ENCODE results near the gene TAS1R3. TPM values are rescaled to one million over a fixed set of nuclear protein-coding genes. Genes with fewer than 3 reads are reported as not detected.

TAS1R3 gene
- 0.89 and 1.6 TPM in 2 replicates for total RNA-seq (2014; rRNA removed; shearing (Covaris generic))

- no peak for DNase-seq (ENCODE audit: low spot score)
Observed at GRCh38 chr1:1331068-1331965, at the start of gene TAS1R3. TSS of gene TAS1R3 (plus strand) at chr1:1331280. CDS start at chr1:1331346, 66 bp downstream.

- DNase-seq (ENCODE audit: low spot score): peak; percentile 58
Observed at GRCh38 chr1:1281533-1282321, 49.4 kb upstream of the TAS1R3 start.

DNA sequence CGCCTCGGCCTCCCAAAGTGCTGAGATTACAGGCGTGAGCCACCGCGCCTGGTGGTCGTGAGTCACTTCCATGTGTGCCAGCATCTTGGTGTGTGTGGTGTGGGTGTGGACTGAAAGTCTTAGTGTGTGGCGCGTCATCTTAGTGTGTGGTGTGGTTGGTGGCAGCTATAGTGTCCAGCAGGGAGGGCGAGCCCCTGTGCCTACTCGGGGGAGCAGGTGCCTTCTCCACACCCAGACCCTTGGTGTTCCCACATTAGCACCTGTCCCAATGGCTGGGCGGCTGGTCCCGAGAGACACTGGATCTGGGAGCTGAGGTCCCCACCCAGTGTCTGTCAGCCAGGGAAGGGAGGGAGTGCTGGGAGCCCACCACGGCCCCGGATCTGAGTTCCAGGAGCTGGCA lies 48.1 kb upstream of the TAS1R3 start:
- DNase-seq (ENCODE audit: low spot score): no peak

- DNase-seq (ENCODE audit: low spot score): no peak
Observed at GRCh38 chr1:1283821-1284220, 47.3 kb upstream of the TAS1R3 start.

DNA sequence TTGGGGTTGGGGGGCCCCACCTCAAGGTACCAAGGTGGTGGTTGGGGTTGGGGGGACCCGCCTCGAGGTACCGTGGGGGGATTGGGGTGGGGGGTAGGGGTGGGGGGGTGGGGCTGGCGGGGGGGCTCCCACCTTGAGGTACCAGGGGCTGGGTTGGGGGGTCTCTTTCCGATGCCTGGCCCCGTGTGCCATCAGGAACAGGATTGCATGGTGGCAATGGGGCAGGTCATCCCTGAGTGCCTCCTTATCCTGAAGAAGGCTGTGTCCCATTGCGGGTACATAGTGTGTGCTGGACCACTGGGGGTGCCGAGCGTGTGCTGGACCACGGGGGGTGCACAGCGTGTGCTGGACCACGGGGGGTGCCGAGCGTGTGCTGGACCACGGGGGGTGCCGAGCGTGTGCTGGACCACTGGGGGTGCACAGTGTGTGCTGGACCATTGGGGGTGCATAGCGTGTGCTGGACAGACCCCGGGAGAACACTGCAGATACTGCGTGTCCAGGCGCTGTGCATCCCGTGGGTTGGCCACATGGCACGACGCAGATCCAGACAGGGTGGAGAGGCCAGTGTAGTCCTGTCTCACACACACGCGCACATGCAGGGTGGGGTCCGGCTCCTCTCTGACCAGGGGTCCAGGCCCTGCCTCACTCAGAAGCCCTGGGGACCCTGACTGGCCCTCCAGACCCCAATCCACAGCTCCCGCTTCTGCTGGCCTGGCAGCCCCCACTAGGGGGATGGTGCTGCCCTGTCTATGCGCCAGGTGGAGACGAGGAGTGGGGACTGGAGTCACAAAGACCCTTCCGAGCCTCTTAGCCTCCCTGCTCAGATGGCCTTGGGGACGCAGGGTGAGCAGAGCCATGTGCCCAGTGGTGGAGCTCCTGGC lies 46.6 kb upstream of the TAS1R3 start:
- no peak for DNase-seq (ENCODE audit: low spot score)

DNA sequence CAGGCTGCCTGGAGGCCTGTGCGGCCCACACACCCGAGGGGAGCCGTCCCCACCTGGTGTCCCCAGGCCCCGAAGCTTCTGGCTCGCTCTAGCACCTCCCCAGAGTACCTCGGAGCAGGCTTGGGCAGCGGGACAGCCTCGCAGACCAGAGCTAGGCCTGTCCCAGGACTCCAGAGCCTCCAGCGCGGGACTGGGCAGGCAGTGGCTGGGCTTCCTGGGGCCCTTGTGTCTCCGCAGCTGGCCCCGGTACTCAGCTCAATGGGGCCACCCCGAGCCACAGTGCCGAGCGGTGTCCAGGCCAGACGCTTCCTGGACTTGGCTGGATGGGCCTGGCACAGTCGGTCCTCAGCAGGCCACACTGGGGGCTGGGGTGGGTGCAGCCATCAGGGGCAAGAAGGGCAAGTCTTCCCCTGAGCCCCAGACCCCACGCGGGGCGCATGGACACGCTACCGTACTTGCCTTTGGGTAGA lies 45.9 kb upstream of the TAS1R3 start:
- DNase-seq (ENCODE audit: low spot score): no peak

DNA sequence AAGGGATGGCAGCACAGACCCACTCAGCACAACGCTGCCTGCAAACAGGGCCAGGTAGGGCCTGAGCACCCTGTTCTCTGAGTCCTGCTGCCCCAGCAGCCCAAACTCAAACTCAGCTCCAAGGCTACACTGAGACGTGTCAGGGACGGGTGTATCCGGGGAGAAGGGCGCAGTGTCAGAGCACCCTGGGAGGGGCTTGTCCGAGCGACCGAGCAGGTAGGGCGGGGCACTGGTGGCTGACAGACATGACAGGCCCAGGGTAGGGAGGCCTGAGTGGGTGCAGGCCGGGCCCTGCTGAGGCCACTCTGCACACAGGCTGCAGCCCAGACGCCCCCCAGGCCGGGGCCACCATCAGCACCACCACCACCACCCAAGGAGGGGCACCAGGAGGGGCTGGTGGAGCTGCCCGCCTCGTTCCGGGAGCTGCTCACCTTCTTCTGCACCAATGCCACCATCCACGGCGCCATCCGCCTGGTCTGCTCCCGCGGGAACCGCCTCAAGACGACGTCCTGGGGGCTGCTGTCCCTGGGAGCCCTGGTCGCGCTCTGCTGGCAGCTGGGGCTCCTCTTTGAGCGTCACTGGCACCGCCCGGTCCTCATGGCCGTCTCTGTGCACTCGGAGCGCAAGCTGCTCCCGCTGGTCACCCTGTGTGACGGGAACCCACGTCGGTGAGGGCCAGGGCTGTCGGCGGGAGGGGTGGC lies 45.3 kb upstream of the TAS1R3 start:
- no peak for DNase-seq (ENCODE audit: low spot score)

DNA sequence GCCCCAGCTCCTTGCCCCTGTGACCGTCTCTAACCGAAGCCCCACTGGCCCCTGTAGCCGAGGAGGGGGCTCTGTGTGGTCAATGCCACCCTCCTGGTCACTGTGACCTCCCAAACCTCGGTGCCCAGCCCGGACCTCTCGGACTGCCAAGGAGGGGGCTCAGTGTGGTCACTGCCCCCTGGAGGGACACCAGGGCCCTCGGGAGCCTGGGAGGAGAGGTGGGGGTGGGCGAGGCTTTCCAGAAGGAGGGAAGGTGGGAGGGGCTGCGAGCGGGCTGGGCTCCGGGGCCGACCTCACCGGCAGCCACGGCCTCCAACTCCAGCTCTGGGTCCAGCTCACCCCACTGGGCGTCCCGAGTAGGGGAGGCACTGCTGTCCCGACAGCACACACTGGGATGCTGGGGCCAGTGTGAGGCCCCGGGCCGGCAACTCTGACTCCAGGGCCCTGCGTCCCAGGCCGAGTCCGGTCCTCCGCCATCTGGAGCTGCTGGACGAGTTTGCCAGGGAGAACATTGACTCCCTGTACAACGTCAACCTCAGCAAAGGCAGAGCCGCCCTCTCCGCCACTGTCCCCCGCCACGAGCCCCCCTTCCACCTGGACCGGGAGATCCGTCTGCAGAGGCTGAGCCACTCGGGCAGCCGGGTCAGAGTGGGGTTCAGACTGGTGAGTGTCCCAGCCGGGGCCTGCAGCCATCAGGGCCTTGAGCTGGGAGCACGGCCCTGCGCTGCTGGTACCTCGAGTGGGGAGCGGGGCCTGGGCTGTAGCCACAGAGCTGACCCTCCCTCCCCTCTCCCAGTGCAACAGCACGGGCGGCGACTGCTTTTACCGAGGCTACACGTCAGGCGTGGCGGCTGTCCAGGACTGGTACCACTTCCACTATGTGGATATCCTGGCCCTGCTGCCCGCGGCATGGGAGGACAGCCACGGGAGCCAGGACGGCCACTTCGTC lies 44.5 kb upstream of the TAS1R3 start:
- DNase-seq (ENCODE audit: low spot score): no peak

DNA sequence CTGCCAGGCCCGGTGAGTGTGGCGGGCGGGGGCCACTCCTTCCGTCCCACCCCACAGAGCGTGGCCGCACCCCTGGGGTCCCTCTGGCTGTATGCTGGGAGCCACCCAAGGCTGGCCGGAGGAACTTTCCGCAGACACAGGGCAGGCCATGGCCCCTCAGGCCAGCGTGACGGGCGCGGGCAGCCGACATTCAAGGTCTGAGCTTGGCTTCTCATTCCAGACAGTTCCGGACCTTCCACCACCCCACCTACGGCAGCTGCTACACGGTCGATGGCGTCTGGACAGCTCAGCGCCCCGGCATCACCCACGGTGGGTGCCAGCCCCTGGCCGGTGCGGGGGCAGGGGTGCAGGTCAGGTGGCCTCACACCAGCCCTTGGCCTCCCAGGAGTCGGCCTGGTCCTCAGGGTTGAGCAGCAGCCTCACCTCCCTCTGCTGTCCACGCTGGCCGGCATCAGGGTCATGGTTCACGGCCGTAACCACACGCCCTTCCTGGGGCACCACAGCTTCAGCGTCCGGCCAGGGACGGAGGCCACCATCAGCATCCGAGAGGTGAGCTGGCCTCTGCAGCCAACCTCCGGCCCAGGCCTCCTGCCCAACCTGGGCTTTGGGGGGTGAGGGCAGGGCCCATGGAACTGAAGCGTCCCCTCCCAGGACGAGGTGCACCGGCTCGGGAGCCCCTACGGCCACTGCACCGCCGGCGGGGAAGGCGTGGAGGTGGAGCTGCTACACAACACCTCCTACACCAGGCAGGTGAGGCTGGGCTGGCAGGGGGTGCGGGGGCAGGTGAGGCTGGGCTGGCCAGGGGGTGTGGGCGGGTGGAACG lies 43.6 kb upstream of the TAS1R3 start:
- DNase-seq (ENCODE audit: low spot score): no peak

DNA sequence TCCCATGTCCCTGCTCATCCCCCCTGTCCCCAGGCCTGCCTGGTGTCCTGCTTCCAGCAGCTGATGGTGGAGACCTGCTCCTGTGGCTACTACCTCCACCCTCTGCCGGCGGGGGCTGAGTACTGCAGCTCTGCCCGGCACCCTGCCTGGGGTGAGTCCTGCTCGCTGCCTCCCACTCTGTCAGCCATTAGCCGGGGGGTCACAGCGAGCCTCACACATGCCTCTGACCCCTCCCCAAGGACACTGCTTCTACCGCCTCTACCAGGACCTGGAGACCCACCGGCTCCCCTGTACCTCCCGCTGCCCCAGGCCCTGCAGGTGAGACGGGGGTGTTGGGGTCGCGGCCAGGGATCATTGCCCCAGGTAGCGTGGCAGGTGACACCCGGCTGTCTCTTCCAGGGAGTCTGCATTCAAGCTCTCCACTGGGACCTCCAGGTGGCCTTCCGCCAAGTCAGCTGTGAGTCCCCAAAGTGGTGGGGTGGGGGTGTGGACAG lies 40.8 kb upstream of the TAS1R3 start:
- DNase-seq (ENCODE audit: low spot score): peak; percentile 77

DNA sequence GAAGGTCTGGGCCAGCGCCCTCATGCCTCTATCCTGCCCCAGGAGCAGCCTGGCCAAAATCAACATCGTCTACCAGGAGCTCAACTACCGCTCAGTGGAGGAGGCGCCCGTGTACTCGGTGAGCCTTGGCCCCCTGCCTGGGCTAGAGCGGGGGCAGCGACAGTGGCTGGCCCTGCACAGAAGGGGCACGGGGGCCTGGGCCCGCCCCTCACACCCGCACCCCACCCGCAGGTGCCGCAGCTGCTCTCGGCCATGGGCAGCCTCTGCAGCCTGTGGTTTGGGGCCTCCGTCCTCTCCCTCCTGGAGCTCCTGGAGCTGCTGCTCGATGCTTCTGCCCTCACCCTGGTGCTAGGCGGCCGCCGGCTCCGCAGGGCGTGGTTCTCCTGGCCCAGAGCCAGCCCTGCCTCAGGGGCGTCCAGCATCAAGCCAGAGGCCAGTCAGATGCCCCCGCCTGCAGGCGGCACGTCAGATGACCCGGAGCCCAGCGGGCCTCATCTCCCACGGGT lies 40.0 kb upstream of the TAS1R3 start:
- peak; percentile 31 for DNase-seq (ENCODE audit: low spot score)

DNA sequence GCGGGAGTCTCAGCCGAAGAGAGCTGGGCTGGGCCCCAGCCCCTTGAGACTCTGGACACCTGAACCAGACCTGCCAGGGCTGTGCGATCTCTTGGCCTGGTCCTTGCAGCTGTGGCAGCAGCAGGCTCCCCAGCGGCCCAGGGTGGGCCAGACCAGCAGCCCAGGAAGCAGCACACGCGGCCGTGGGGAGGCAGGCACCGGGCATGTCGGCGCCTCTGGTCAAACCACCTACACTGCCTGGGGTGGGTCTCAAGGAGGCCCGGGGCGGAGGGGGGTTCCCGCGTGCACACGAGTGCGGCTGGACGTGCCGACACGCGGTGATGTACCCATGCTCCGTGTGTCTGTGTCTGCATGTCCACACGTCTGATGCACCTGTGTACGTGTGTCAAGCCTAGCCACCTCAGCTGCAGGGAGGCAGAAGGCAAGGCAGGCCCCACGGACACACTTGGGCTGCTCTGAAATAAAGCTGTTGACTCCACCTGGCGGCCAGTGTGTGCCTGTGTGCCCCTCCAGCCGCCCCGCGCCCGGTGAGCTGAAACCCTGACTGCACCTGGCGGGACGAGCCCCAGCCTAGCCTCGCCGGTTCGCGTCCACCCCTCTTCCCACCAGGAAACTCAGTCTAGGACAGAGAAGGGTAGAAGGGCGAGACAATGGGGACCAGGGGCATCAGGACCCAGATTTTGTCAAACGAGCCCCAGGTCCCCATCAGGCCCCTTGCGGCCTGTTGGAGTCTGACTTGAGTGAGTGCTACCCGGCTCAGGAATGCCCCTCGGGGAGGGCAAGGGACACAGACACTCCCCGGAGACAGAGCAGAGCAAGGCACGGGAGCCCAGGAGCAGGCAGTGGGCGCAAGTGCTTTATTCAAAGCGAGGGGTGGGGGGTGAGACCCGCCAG lies 39.3 kb upstream of the TAS1R3 start:
- peak; percentile 86 for DNase-seq (ENCODE audit: low spot score)

GRCh38 chr1:1292442-1292779 lies 38.7 kb upstream of the TAS1R3 start:
- no peak for DNase-seq (ENCODE audit: low spot score)

- no peak for DNase-seq (ENCODE audit: low spot score)
Observed at GRCh38 chr1:1292851-1293250, 38.2 kb upstream of the TAS1R3 start.

DNA sequence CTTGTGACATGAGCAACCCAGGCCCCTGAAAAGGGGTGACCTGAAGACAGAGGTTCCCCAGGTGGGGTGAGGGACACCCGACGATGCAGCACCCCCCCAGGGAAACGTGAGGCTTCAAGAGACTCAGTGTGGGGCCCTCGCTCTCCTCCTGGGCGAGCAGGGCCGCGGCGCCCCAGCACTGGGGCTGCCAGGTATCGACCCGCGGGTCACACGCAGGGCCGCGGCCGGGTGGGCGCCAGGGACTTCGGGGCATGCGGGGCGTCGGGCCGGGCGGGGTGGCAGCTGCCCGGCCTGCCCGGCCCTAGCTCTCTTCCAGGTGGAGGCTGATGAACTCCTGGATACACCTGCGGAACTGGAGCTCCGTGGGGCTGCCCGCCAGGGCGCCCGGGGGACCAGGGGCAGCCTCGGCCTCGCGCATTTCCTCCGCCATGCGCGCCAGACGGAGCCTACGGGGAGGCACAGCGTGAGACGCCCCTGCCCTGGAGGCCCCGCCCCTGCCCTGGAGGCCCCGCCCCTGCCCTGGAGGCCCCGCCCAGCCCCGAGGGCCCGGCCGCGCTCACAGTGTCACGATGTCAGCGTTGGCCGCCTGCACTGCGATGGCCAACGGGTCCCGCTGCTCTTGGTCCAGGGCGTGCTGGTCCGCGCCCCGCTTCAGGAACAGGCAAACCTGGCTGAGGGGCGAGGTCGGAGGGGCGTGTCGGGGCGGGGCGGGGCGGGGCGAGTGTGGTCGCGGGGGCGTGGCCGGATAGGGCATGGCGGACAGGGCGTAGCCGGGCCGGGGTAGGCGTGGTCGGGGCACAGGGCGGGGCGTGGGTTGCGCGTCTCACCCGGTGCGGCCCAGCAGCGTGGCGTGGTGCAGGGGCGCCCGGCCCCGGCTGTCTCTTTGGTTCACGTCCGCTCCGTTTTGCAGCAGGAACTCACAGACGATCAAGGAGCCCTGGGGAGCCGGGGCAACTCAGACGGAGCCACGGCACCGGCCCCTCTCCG lies 37.5 kb upstream of the TAS1R3 start:
- DNase-seq (ENCODE audit: low spot score): no peak

- DNase-seq (ENCODE audit: low spot score): no peak
Observed at GRCh38 chr1:1294250-1294890, 36.7 kb upstream of the TAS1R3 start.
